Fibroblast of lung (primary cell): ENCODE data around the gene SFT2D3.

Experiments used
- EZH2 ChIP-seq: IDR thresholded peaks from 2 replicates; pipeline ENCODE4 v1.5.1; 2012; ENCODE audit warnings: low read length, control low read depth, mild to moderate bottlenecking; ENCODE audit errors: missing control alignments
- TF ChIP-seq, protein P1 (sequence below), 2 donors: IDR thresholded peaks in 1 of 2; conservative IDR thresholded peaks in 1 of 2; 1 replicate in 1 of 2; 2 replicates in 1 of 2; pipeline ENCODE4 v1.5.1; 2011 to 2012; ENCODE audit warnings: low read length in 2 of 2, control low read depth in 1 of 2, inconsistent platforms in 1 of 2, low read depth in 1 of 2, mild to moderate bottlenecking in 1 of 2

- TF ChIP-seq EZH2, result no peak
- TF ChIP-seq, protein P1, sequence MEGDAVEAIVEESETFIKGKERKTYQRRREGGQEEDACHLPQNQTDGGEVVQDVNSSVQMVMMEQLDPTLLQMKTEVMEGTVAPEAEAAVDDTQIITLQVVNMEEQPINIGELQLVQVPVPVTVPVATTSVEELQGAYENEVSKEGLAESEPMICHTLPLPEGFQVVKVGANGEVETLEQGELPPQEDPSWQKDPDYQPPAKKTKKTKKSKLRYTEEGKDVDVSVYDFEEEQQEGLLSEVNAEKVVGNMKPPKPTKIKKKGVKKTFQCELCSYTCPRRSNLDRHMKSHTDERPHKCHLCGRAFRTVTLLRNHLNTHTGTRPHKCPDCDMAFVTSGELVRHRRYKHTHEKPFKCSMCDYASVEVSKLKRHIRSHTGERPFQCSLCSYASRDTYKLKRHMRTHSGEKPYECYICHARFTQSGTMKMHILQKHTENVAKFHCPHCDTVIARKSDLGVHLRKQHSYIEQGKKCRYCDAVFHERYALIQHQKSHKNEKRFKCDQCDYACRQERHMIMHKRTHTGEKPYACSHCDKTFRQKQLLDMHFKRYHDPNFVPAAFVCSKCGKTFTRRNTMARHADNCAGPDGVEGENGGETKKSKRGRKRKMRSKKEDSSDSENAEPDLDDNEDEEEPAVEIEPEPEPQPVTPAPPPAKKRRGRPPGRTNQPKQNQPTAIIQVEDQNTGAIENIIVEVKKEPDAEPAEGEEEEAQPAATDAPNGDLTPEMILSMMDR (conservative IDR thresholded peaks at IDR 0.05 in 1 of 2, IDR thresholded peaks at IDR 0.05 in 1 of 2; ENCODE audit: low read depth in 1 of 2, low read length in 2 of 2), result no peak
Observed at GRCh38 chr2:127652786-127653357, 48.4 kb upstream of the SFT2D3 start.
